HEK293 (cell line): Measurements from ENCODE around the gene TCF7L1.
A peak's percentile ranks its signal among the peaks of the same experiment; 100 is the strongest.

Experiments
- CTCF ChIA-PET: fragments of 350-600 bp; formaldehyde crosslinking; extraction: SDS; loops from one replicate; lab custom pipeline; 2021; ENCODE audit warnings: antibody characterized with exemption; lab: Yijun Ruan, JAX
- POLR2A ChIA-PET: fragments of 300-600 bp; formaldehyde crosslinking; extraction: SDS; loops from one replicate; lab custom pipeline; 2020; ENCODE audit warnings: antibody characterized with exemption, inconsistent platforms; lab: Yijun Ruan, JAX
- H3K27ac ChIP-seq: fragments of 200-500 bp; sonication (Bioruptor generic); 2 replicates; pipeline ENCODE4 v1.5.1; 2014; ENCODE audit warnings: low read depth, low read length, control low read depth, inconsistent platforms; ENCODE audit errors: extremely low read depth
- H3K36me3 ChIP-seq, 2 experiments: fragments of 200-500 bp in 1 of 2; sonication (Bioruptor generic) in 1 of 2; 1 replicate in 1 of 2; 2 replicates in 1 of 2; pipeline ENCODE4 v1.5.1; 2014 to 2017; ENCODE audit warnings: inconsistent platforms in 2 of 2, low read length in 2 of 2; ENCODE audit not compliant: control insufficient read depth in 2 of 2, insufficient read depth in 1 of 2
- H3K4me1 ChIP-seq: fragments of 200-500 bp; sonication (Bioruptor generic); 2 replicates; pipeline ENCODE4 v1.5.1; 2014; ENCODE audit warnings: mild to moderate bottlenecking, low read length, inconsistent platforms; ENCODE audit not compliant: control insufficient read depth, insufficient read depth
- H3K4me3 ChIP-seq: 2 replicates; pipeline ENCODE4 v1.5.1; 2011; ENCODE audit warnings: low read depth, mild to moderate bottlenecking, control low read depth, low read length, moderate library complexity
- H3K9me3 ChIP-seq: fragments of 200-500 bp; sonication (Bioruptor generic); 2 replicates; pipeline ENCODE4 v1.5.1; 2014; ENCODE audit warnings: low read depth, low read length, inconsistent platforms; ENCODE audit not compliant: control insufficient read depth, insufficient read depth
- ATF2 ChIP-seq: fragments of 450-650 bp; formaldehyde crosslinking; IDR thresholded peaks from 2 replicates; pipeline ENCODE4 v1.5.1; 2016; ENCODE audit warnings: missing biosample characterization, missing genetic modification characterization, low read depth
- BCL11B ChIP-seq: fragments of 450-650 bp; formaldehyde crosslinking; IDR thresholded peaks from 2 replicates; pipeline ENCODE4 v1.5.1; 2016; ENCODE audit warnings: low read depth, missing biosample characterization, missing genetic modification characterization
- GLIS1 ChIP-seq: fragments of 450-650 bp; formaldehyde crosslinking; IDR thresholded peaks from 2 replicates; pipeline ENCODE4 v1.5.1; 2016; ENCODE audit warnings: missing biosample characterization, missing genetic modification characterization
- KLF9 ChIP-seq: fragments of 450-650 bp; formaldehyde crosslinking; IDR thresholded peaks from 2 replicates; pipeline ENCODE4 v1.5.1; 2016; ENCODE audit warnings: missing biosample characterization, missing genetic modification characterization, low read depth
- OVOL3 ChIP-seq: fragments of 450-650 bp; formaldehyde crosslinking; IDR thresholded peaks from 2 replicates; pipeline ENCODE4 v1.5.1; 2016; ENCODE audit warnings: missing biosample characterization, missing genetic modification characterization
- SALL2 ChIP-seq: fragments of 450-650 bp; formaldehyde crosslinking; IDR thresholded peaks from 2 replicates; pipeline ENCODE4 v1.5.0; 2017; ENCODE audit warnings: missing biosample characterization, mild to moderate bottlenecking, missing genetic modification characterization, borderline replicate concordance
- TRIM28 ChIP-seq: IDR thresholded peaks from 2 replicates; pipeline ENCODE4 v1.6.1; 2011; ENCODE audit warnings: low read length, control low read depth, borderline replicate concordance
- ZBTB49 ChIP-seq: fragments of 450-650 bp; formaldehyde crosslinking; IDR thresholded peaks from 2 replicates; pipeline ENCODE4 v1.5.1; 2016; ENCODE audit warnings: missing biosample characterization, missing genetic modification characterization, low read depth
- ZBTB7A ChIP-seq: fragments of 450-650 bp; formaldehyde crosslinking; IDR thresholded peaks from 2 replicates; pipeline ENCODE4 v1.5.1; 2016; ENCODE audit warnings: low read depth, missing biosample characterization, missing genetic modification characterization
- ZFP41 ChIP-seq: fragments of 450-650 bp; formaldehyde crosslinking; IDR thresholded peaks from 2 replicates; pipeline ENCODE4 v1.5.1; 2016; ENCODE audit warnings: missing biosample characterization, missing genetic modification characterization, borderline replicate concordance
- ZIC2 ChIP-seq: fragments of 450-650 bp; formaldehyde crosslinking; IDR thresholded peaks from 2 replicates; pipeline ENCODE4 v1.5.1; 2016; ENCODE audit warnings: missing biosample characterization, missing genetic modification characterization
- ZNF10 ChIP-seq: fragments of 450-650 bp; formaldehyde crosslinking; IDR thresholded peaks from 2 replicates; pipeline ENCODE4 v1.5.1; 2017; ENCODE audit warnings: missing biosample characterization, missing genetic modification characterization
- ZNF202 ChIP-seq: fragments of 450-650 bp; formaldehyde crosslinking; IDR thresholded peaks from 2 replicates; pipeline ENCODE4 v1.5.1; 2016; ENCODE audit warnings: missing biosample characterization, missing genetic modification characterization, borderline replicate concordance
- ZNF211 ChIP-seq: fragments of 450-650 bp; formaldehyde crosslinking; IDR thresholded peaks from 2 replicates; pipeline ENCODE4 v1.5.1; 2016; ENCODE audit warnings: low read depth, missing biosample characterization, missing genetic modification characterization
- ZNF223 ChIP-seq: fragments of 450-650 bp; formaldehyde crosslinking; IDR thresholded peaks from 2 replicates; pipeline ENCODE4 v1.5.1; 2016; ENCODE audit warnings: missing biosample characterization, missing genetic modification characterization
- ZNF26 ChIP-seq: fragments of 450-650 bp; formaldehyde crosslinking; IDR thresholded peaks from 2 replicates; pipeline ENCODE4 v1.5.1; 2016; ENCODE audit warnings: missing biosample characterization, missing genetic modification characterization
- ZNF274 ChIP-seq, 2 experiments: fragments of 200-500 bp in 1 of 2; fragments of 450-650 bp in 1 of 2; sonication (Bioruptor generic) in 1 of 2; formaldehyde crosslinking in 1 of 2; IDR thresholded peaks; 2 replicates each; pipeline versions ENCODE4 v1.5.1 to v1.6.1; 2014 to 2016; ENCODE audit warnings: borderline replicate concordance in 1 of 2, inconsistent platforms in 1 of 2, low read length in 1 of 2, missing biosample characterization in 1 of 2, missing genetic modification characterization in 1 of 2
- ZNF302 ChIP-seq: fragments of 450-650 bp; formaldehyde crosslinking; IDR thresholded peaks from 2 replicates; pipeline ENCODE4 v1.5.1; 2016; ENCODE audit warnings: missing biosample characterization, missing genetic modification characterization, low read depth
- ZNF335 ChIP-seq: fragments of 450-650 bp; formaldehyde crosslinking; conservative IDR thresholded peaks from 2 replicates; pipeline ENCODE4 v1.5.1; 2016; ENCODE audit warnings: missing biosample characterization, missing genetic modification characterization
- ZNF398 ChIP-seq: fragments of 450-650 bp; formaldehyde crosslinking; IDR thresholded peaks from 2 replicates; pipeline ENCODE4 v1.5.1; 2017; ENCODE audit warnings: missing biosample characterization, missing genetic modification characterization
- ZNF548 ChIP-seq: fragments of 450-650 bp; formaldehyde crosslinking; IDR thresholded peaks from 2 replicates; pipeline ENCODE4 v1.5.1; 2016; ENCODE audit warnings: missing biosample characterization, missing genetic modification characterization
- ZNF621 ChIP-seq: fragments of 450-650 bp; formaldehyde crosslinking; IDR thresholded peaks from 2 replicates; pipeline ENCODE4 v1.5.1; 2017; ENCODE audit warnings: missing biosample characterization, missing genetic modification characterization
- ZNF777 ChIP-seq: fragments of 450-650 bp; formaldehyde crosslinking; IDR thresholded peaks from 2 replicates; pipeline ENCODE4 v1.5.1; 2017; ENCODE audit warnings: missing biosample characterization, missing genetic modification characterization, borderline replicate concordance
- ZNF791 ChIP-seq: fragments of 450-650 bp; formaldehyde crosslinking; IDR thresholded peaks from 2 replicates; pipeline ENCODE4 v1.5.1; 2016; ENCODE audit warnings: missing biosample characterization, missing genetic modification characterization
- ZNF830 ChIP-seq: fragments of 450-650 bp; IDR thresholded peaks from 2 replicates; pipeline ENCODE4 v1.5.0; 2018; ENCODE audit warnings: missing biosample characterization, missing genetic modification characterization, low read depth, mild to moderate bottlenecking, moderate library complexity
- ZSCAN16 ChIP-seq: fragments of 450-650 bp; formaldehyde crosslinking; IDR thresholded peaks from 2 replicates; pipeline ENCODE4 v1.5.1; 2016; ENCODE audit warnings: missing biosample characterization, missing genetic modification characterization

Gene TCF7L1

GRCh38 chr2:85180322-85181133 lies 47.3 kb downstream of the TCF7L1 start:
- CTCF ChIA-PET: interaction anchor here (0.5 to 3.7 kb wide), 5 partner anchors 86 to 661 kb away, joined by 3 to 14 read pairs (median 4); no protein-coding TSS in a partner anchor
- POLR2A ChIA-PET: interaction anchor here (0.7 to 1.7 kb wide), 3 partner anchors 17 to 48 kb away, joined by 4 to 5 read pairs (median 5); no protein-coding TSS in a partner anchor

GRCh38 chr2:85181134-85181631 lies 48.0 kb downstream of the TCF7L1 start:
- POLR2A ChIA-PET: interaction anchor here (1.7 kb wide), 1 partner anchor 17 kb away, joined by 4 read pairs; no protein-coding TSS in a partner anchor
- H3K4me1 ChIP-seq: peaks cover 4% of the 10 kb centered on the region; the same call in 1 of the 2 replicates
- H3K4me3 ChIP-seq: no peak overlapping the region
- H3K9me3 ChIP-seq: no peaks in the 10 kb centered on the region
- CTCF ChIA-PET: interaction anchor here (0.5 to 3.7 kb wide), 6 partner anchors 65 to 662 kb away, joined by 3 to 14 read pairs (median 4); no protein-coding TSS in a partner anchor
- H3K27ac ChIP-seq: no peak overlapping the region
- H3K36me3 ChIP-seq: no peaks in the 10 kb centered on the region
- TF ChIP-seq ZNF830 (tag by site-specific recombination) (no peak), ZFP41 (tag by site-specific recombination) (no peak), GLIS1 (tag by site-specific recombination) (peak; percentile 70), ZIC2 (tag by site-specific recombination) (peak; percentile 78), ZNF777 (tag by site-specific recombination) (no peak), ZNF548 (tag by site-specific recombination) (no peak), ZNF621 (tag by site-specific recombination) (no peak), ZNF398 (no peak), KLF9 (tag by site-specific recombination) (no peak), ZNF223 (tag by site-specific recombination) (no peak)

More at GRCh38 chr2:85180322-85181133, 47.3 kb downstream of the TCF7L1 start:
- H3K9me3 ChIP-seq: no peaks in the 10 kb centered on the region
- H3K4me3 ChIP-seq: no peak overlapping the region
- H3K27ac ChIP-seq: no peak overlapping the region
- H3K4me1 ChIP-seq: peaks cover 10% of the 10 kb centered on the region
- no peaks in the 10 kb centered on the region for H3K36me3 ChIP-seq
- no peak for TF ChIP-seq TRIM28
- no peak for TF ChIP-seq ZNF274 (IDR thresholded peaks at IDR 0.05; ENCODE audit: low read length)
- no peak for TF ChIP-seq ZNF274 (tag by site-specific recombination; IDR thresholded peaks at IDR 0.05; ENCODE audit: borderline replicate concordance)
- TF ChIP-seq ZNF26: no peak
- no peak for TF ChIP-seq ZNF791
- no peak for TF ChIP-seq OVOL3 (tag by site-specific recombination)
- no peak for TF ChIP-seq ZNF302 (tag by site-specific recombination)
- TF ChIP-seq SALL2 (tag by site-specific recombination): no peak
- no peak for TF ChIP-seq ZBTB7A (tag by site-specific recombination)
- no peak for TF ChIP-seq ZBTB49 (tag by site-specific recombination)
- TF ChIP-seq ZNF621 (tag by site-specific recombination): no peak
- TF ChIP-seq BCL11B (tag by site-specific recombination): no peak
- no peak for TF ChIP-seq ZSCAN16
- no peak for TF ChIP-seq ATF2 (tag by site-specific recombination)
- TF ChIP-seq ZNF10: no peak
- TF ChIP-seq ZNF335: no peak
- no peak for TF ChIP-seq ZNF211 (tag by site-specific recombination)
- TF ChIP-seq ZNF202 (tag by site-specific recombination): no peak
